ENCODE measurements around the gene GNAS-AS1.
A peak's percentile ranks its signal among the peaks of the same experiment; 100 is the strongest.

The GNAS-AS1 gene

DNA sequence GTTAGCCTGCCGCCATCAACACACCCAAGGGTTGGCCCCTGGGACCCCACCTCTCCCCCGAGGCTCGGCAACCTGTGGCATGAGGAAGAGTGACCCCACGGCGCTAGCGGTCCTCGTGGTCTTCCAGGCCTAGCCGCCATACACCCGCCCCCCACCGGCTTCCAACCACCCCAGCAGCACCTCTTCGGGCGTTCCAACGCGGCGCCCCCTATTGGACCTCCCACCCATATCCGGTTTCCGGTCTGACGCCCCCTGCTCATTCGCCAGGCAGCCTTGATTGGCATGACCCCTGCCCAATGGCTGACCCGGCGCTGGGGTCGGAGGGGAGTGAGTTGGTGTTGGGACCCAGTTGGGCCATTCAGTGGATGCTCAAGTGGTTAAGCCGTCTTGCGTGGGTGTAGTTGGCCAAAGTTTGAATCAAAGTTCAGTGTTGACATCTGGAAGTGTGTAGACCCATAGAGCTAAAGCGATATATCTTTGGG lies at the start of gene GNAS-AS1:
TSS of gene GNAS-AS1 (minus strand) at position 210 of the 482 bp plus-strand sequence.
- Mint-ChIP-seq H3K27me3 (peaks cover 91% of the 10 kb centered on the region), H3K9me3 (peaks cover 18% of the 10 kb centered on the region), H3K4me3 (no peak within 1 kb of the TSS), H3K27ac (no peak within 1 kb of the TSS), H3K36me3 (ENCODE audit: low read depth) (no peaks in the 10 kb centered on the region), H3K4me1 (ENCODE audit: low read depth) (peaks cover 61% of the 10 kb centered on the region)
- intact Hi-C loops (cut with micrococcal nuclease), result loop anchor here (5.0 kb wide), 1 partner anchor 203 kb away; no protein-coding TSS in a partner anchor

- H3K27ac Mint-ChIP-seq, result no peak overlapping the region
- H3K27me3 Mint-ChIP-seq, result no peaks in the 10 kb centered on the region
- intact Hi-C loops (cut with micrococcal nuclease), result no loop called here
- peaks cover 47% of the 10 kb centered on the region for H3K4me1 Mint-ChIP-seq (ENCODE audit: low read depth)
- H3K4me3 Mint-ChIP-seq, result no peak overlapping the region
- H3K9me3 Mint-ChIP-seq, result no peaks in the 10 kb centered on the region
- H3K36me3 Mint-ChIP-seq (ENCODE audit: low read depth), result peaks cover 92% of the 10 kb centered on the region
These were observed 49.7 kb upstream of the GNAS-AS1 start for GRCh38 chr20:58900397-58900796.

DNA sequence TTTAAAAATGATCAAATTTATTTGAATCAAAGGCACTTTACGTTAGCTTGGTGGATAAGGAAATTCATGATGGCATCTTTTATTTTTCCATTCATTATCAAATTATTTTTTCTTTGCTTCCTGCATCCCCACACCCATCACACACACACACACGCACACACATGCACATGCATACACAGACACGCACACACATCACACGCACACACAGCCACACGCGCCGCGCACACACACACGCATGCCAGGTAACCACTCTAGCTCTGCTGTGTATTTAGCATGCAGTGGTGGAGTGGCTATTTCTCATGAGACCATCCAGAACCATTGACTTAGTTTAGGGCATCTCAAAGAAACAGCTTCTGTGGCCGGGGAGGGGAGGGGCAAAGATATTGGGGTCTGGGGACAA lies 48.8 kb upstream of the GNAS-AS1 start:
- no peaks in the 10 kb centered on the region for H3K27me3 Mint-ChIP-seq
- H3K4me3 Mint-ChIP-seq, result no peak overlapping the region
- peaks cover 88% of the 10 kb centered on the region for H3K36me3 Mint-ChIP-seq (ENCODE audit: low read depth)
- intact Hi-C loops (cut with micrococcal nuclease), result loop anchor here (5.0 kb wide), 1 partner anchor 93 kb away; no protein-coding TSS in a partner anchor
- H3K4me1 Mint-ChIP-seq (ENCODE audit: low read depth), result peaks cover 56% of the 10 kb centered on the region
- no peak overlapping the region for H3K27ac Mint-ChIP-seq
- H3K9me3 Mint-ChIP-seq, result no peaks in the 10 kb centered on the region

- Mint-ChIP-seq H3K27ac (no peak overlapping the region), H3K9me3 (no peaks in the 10 kb centered on the region), H3K4me1 (ENCODE audit: low read depth) (peaks cover 61% of the 10 kb centered on the region), H3K27me3 (no peaks in the 10 kb centered on the region), H3K4me3 (no peak overlapping the region), H3K36me3 (ENCODE audit: low read depth) (peaks cover 81% of the 10 kb centered on the region)
- intact Hi-C loops (cut with micrococcal nuclease), result loop anchor here (5.0 kb wide), 1 partner anchor 93 kb away; no protein-coding TSS in a partner anchor
These were observed 48.1 kb upstream of the GNAS-AS1 start for GRCh38 chr20:58898629-58899408.

DNA sequence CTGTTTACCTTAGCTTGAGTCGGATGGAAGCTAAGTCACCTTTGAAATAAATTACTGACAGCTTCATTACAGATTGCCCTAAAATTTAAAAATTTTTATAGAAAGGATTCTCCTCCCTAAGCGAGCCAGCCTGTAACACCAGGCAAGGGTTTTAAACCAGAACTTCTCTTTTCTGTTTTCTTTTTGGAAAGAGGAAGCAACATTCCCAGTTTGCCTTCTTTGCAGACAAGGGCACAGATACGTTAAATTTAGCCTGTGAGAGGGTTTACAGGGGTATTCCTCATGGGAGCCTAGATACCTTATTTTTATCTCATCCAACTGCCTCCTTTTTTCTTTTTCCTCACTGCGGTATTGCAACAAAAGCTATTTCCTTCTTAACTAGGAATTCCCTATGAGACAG lies 46.8 kb upstream of the GNAS-AS1 start:
- intact Hi-C loops (cut with micrococcal nuclease), result loop anchor here (5.0 kb wide), 1 partner anchor 95 kb away; no protein-coding TSS in a partner anchor
- Mint-ChIP-seq H3K36me3 (ENCODE audit: low read depth) (peaks cover 72% of the 10 kb centered on the region), H3K4me1 (ENCODE audit: low read depth) (peaks cover 63% of the 10 kb centered on the region), H3K9me3 (no peaks in the 10 kb centered on the region), H3K4me3 (no peak overlapping the region), H3K27ac (peak overlapping the region; percentile 63), H3K27me3 (no peaks in the 10 kb centered on the region)

DNA sequence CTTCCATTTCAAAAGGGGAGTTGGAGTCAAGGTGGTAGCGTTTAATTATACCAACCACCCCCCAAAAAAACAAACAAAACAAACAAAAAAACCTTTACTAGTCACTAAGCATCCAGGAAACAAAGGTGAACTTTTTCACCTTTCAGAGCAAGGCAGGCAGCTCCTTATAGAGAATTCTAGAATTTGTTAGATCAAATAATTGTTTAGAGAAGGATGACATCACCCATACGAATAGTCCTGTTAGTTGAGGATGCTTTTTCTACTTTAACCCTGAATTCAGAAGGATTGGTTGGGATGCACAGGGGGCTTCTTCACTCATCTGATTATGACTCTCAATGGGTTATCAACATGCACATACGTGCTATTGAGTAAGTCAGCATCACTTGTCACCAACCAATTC lies 46.1 kb upstream of the GNAS-AS1 start:
- Mint-ChIP-seq H3K36me3 (ENCODE audit: low read depth) (peaks cover 74% of the 10 kb centered on the region), H3K4me3 (no peak overlapping the region), H3K27ac (no peak overlapping the region), H3K27me3 (no peaks in the 10 kb centered on the region), H3K4me1 (ENCODE audit: low read depth) (peaks cover 65% of the 10 kb centered on the region), H3K9me3 (no peaks in the 10 kb centered on the region)
- intact Hi-C loops (cut with micrococcal nuclease), result loop anchor here (5.0 kb wide), 1 partner anchor 95 kb away; no protein-coding TSS in a partner anchor

GRCh38 chr20:58895448-58896180 lies 44.9 kb upstream of the GNAS-AS1 start:
- intact Hi-C loops (cut with micrococcal nuclease), result loop anchor here (5.0 kb wide), 1 partner anchor 97 kb away; no protein-coding TSS in a partner anchor
- no peaks in the 10 kb centered on the region for H3K9me3 Mint-ChIP-seq
- H3K4me1 Mint-ChIP-seq (ENCODE audit: low read depth), result peaks cover 65% of the 10 kb centered on the region
- no peak overlapping the region for H3K27ac Mint-ChIP-seq
- no peaks in the 10 kb centered on the region for H3K27me3 Mint-ChIP-seq
- no peak overlapping the region for H3K4me3 Mint-ChIP-seq
- H3K36me3 Mint-ChIP-seq (ENCODE audit: low read depth), result peaks cover 67% of the 10 kb centered on the region

GRCh38 chr20:58894652-58895447 lies 44.1 kb upstream of the GNAS-AS1 start:
- Mint-ChIP-seq H3K4me3 (no peak overlapping the region), H3K27me3 (peaks cover 2% of the 10 kb centered on the region), H3K27ac (peak overlapping the region; percentile 16), H3K4me1 (ENCODE audit: low read depth) (peaks cover 63% of the 10 kb centered on the region), H3K36me3 (ENCODE audit: low read depth) (peaks cover 64% of the 10 kb centered on the region), H3K9me3 (no peaks in the 10 kb centered on the region)
- intact Hi-C loops (cut with micrococcal nuclease), result loop anchor here (5.0 kb wide), 3 partner anchors 87 to 137 kb away; partner anchors contain the start of genes ATP5F1E and NELFCD

DNA sequence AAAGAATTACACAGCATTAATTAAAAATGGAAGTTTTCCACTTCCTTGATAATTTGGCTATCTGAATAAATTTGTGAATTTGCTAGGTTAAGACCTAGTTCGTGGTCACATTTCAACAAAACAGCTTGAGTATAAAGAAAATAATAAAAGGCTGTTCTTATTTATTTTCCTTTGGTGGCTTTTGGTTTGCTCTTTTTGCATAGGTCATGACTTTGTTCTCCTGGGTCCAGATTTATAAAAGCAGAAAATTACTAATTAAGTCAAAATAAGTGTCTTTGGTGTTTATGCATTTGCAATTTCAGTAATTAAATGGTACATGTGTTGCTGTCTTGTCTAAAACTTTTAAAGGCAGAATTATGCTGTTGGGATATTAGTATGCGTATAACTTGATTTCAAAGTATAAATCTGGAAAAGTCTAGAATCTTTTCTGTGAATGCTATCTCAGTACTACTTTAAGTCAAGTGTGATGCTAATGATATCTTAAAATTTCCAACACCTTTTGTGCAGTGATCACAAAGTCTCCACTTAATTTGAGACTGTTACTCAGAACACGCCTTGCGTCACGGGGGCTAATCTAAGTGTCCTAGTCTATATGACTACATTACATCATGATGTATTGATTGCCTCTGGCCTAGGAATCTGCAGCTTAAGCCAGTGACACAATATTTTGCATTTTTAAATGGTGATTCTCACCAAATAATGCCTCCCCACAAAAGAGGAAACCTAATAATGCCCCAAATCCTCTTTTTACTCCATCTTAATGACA lies 42.8 kb upstream of the GNAS-AS1 start:
- Mint-ChIP-seq H3K27ac (peak overlapping the region; percentile 97), H3K9me3 (no peaks in the 10 kb centered on the region), H3K4me1 (ENCODE audit: low read depth) (peaks cover 60% of the 10 kb centered on the region), H3K36me3 (ENCODE audit: low read depth) (peaks cover 53% of the 10 kb centered on the region), H3K27me3 (peaks cover 2% of the 10 kb centered on the region), H3K4me3 (peak overlapping the region; percentile 42)
- intact Hi-C loops (cut with micrococcal nuclease), result loop anchor here (1.0 to 5.0 kb wide), 3 partner anchors 14 to 139 kb away; partner anchors contain the start of genes ATP5F1E and NELFCD

DNA sequence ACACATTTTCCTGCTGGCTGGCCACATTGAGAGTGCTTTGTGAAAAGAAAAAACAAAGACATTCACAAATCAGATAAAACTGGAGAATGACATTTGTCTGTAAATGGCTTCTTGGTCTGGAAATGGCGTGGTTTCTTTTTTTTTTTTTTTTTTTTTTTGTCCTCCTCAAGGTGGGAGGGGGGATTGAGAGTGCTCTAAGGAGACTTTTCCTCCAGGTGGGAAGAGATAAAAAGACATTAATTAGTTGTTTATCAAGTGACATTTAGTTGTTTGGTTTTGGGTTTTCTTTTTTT lies 42.2 kb upstream of the GNAS-AS1 start:
- no peaks in the 10 kb centered on the region for H3K9me3 Mint-ChIP-seq
- peaks cover 57% of the 10 kb centered on the region for H3K4me1 Mint-ChIP-seq (ENCODE audit: low read depth)
- peak overlapping the region; percentile 99 for H3K4me3 Mint-ChIP-seq
- peaks cover 5% of the 10 kb centered on the region for H3K27me3 Mint-ChIP-seq
- H3K27ac Mint-ChIP-seq, result peak overlapping the region; percentile 97
- intact Hi-C loops (cut with micrococcal nuclease), result loop anchor here (1.0 to 5.0 kb wide), 3 partner anchors 14 to 139 kb away; partner anchors contain the start of genes ATP5F1E and NELFCD
- H3K36me3 Mint-ChIP-seq (ENCODE audit: low read depth), result peaks cover 47% of the 10 kb centered on the region

- Mint-ChIP-seq H3K4me1 (ENCODE audit: low read depth) (peaks cover 53% of the 10 kb centered on the region), H3K27me3 (peaks cover 5% of the 10 kb centered on the region), H3K4me3 (peak overlapping the region; percentile 99), H3K27ac (peak overlapping the region; percentile 97), H3K9me3 (no peaks in the 10 kb centered on the region), H3K36me3 (ENCODE audit: low read depth) (peaks cover 43% of the 10 kb centered on the region)
- intact Hi-C loops (cut with micrococcal nuclease), result loop anchor here (5.0 kb wide), 2 partner anchors 90 to 140 kb away; partner anchors contain the start of genes ATP5F1E and NELFCD
These were observed 41.6 kb upstream of the GNAS-AS1 start for GRCh38 chr20:58892141-58892931.

DNA sequence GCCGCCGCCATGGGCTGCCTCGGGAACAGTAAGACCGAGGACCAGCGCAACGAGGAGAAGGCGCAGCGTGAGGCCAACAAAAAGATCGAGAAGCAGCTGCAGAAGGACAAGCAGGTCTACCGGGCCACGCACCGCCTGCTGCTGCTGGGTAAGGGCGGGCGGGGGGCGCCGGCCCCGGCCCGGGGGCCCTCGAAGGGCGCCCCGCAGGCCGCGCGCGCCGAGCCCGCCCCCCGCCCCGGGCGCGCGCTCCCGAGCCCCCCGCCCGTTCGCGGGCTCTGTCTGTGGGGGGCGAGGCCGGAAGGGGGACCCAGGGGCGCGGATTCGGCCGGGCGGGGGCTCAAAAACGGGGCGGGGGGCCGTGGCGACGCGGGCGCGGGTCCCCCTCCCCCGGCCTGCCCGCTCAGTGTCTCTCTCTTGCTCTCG lies 41.0 kb upstream of the GNAS-AS1 start:
- H3K36me3 Mint-ChIP-seq (ENCODE audit: low read depth), result peaks cover 38% of the 10 kb centered on the region
- peaks cover 5% of the 10 kb centered on the region for H3K27me3 Mint-ChIP-seq
- H3K27ac Mint-ChIP-seq, result peak overlapping the region; percentile 97
- H3K9me3 Mint-ChIP-seq, result no peaks in the 10 kb centered on the region
- peak overlapping the region; percentile 99 for H3K4me3 Mint-ChIP-seq
- intact Hi-C loops (cut with micrococcal nuclease), result loop anchor here (2.0 to 5.0 kb wide), 3 partner anchors 91 to 241 kb away; partner anchors contain the start of genes ATP5F1E, NELFCD and STX16
- peaks cover 47% of the 10 kb centered on the region for H3K4me1 Mint-ChIP-seq (ENCODE audit: low read depth)

Data from dendritic cell treated with granulocyte-macrophage colony-stimulating factor and Interleukin-4, amounts not matched to agents 40 ng/mL and 50 ng/mL, for 4 days (primary cell).